CD14-positive monocyte (primary cell): ENCODE data around the gene KAT14. TPM values are rescaled to one million over a fixed set of nuclear protein-coding genes. Genes with fewer than 3 reads are reported as not detected.
"Not testable (repeated sequence)": the region's sequence is repeated elsewhere in the genome, so short reads cannot be mapped to it uniquely, and the experiment has no call there.

Experiments used
- DNase-seq, 3 donors: peaks; one replicate each; pipeline ENCODE4 v3.0.0-alpha.2; 2011 to 2022
- H2AFZ ChIP-seq: 2 replicates; pipeline ENCODE4 v1.6.0; 2012; ENCODE audit warnings: mild to moderate bottlenecking, low read depth, low read length, inconsistent platforms; ENCODE audit not compliant: insufficient read depth, poor library complexity, severe bottlenecking
- H3K27ac ChIP-seq, 2 donors: 1 replicate in 1 of 2; 2 replicates in 1 of 2; pipeline ENCODE4 v1.5.1; 2012 to 2013; ENCODE audit warnings: low read length in 2 of 2, control low read depth in 1 of 2, inconsistent platforms in 1 of 2, low read depth in 1 of 2, mild to moderate bottlenecking in 1 of 2
- H3K27me3 ChIP-seq, 2 donors: one replicate each; pipeline versions ENCODE4 v1.6.0 to v1.6.1; 2011 to 2013; ENCODE audit warnings: low read length in 2 of 2; ENCODE audit not compliant: control insufficient read depth in 2 of 2, insufficient read depth in 2 of 2
- H3K36me3 ChIP-seq, 2 donors: replicated peaks in 1 of 2; 1 replicate in 1 of 2; 2 replicates in 1 of 2; pipeline versions ENCODE4 v1.5.1 to v1.6.1; 2012 to 2013; ENCODE audit warnings: low read length in 2 of 2, control low read depth in 1 of 2, inconsistent platforms in 1 of 2, mild to moderate bottlenecking in 1 of 2; ENCODE audit not compliant: insufficient read depth in 2 of 2, control insufficient read depth in 1 of 2
- H3K4me1 ChIP-seq, 2 donors: 1 replicate in 1 of 2; 2 replicates in 1 of 2; pipeline versions ENCODE4 v1.5.1 to v1.6.1; 2012 to 2013; ENCODE audit warnings: low read length in 2 of 2, control low read depth in 1 of 2, inconsistent platforms in 1 of 2, mild to moderate bottlenecking in 1 of 2, moderate library complexity in 1 of 2; ENCODE audit not compliant: insufficient read depth in 2 of 2, control insufficient read depth in 1 of 2
- H3K4me2 ChIP-seq: replicated peaks from 2 replicates; pipeline ENCODE3; 2012; ENCODE audit warnings: low read length, moderate library complexity, mild to moderate bottlenecking; ENCODE audit not compliant: poor library complexity, severe bottlenecking; ENCODE audit errors: extremely low read depth
- H3K4me3 ChIP-seq, 3 experiments: fragments of 200-600 bp in 1 of 3; sonication (generic) in 1 of 3; replicated peaks in 1 of 3; 1 replicate in 2 of 3; 2 replicates in 1 of 3; pipeline ENCODE4 v1.5.1; 2011 to 2013; ENCODE audit warnings: low read length in 3 of 3, mild to moderate bottlenecking in 3 of 3, control low read depth in 2 of 3, low read depth in 2 of 3, inconsistent platforms in 1 of 3, moderate library complexity in 1 of 3
- H3K79me2 ChIP-seq: 2 replicates; pipeline ENCODE4 v1.6.0; 2012; ENCODE audit warnings: mild to moderate bottlenecking, control low read depth, inconsistent platforms, low read length, moderate library complexity; ENCODE audit not compliant: insufficient read depth
- H3K9ac ChIP-seq: 2 replicates; pipeline ENCODE4 v1.6.0; 2017; ENCODE audit warnings: low read length, mild to moderate bottlenecking; ENCODE audit not compliant: insufficient read depth, poor library complexity, severe bottlenecking
- H3K9me3 ChIP-seq, 2 donors: replicated peaks in 1 of 2; 1 replicate in 1 of 2; 2 replicates in 1 of 2; pipeline versions ENCODE4 v1.5.1 to v1.6.1; 2012 to 2013; ENCODE audit warnings: low read length in 2 of 2, control low read depth in 1 of 2; ENCODE audit not compliant: control insufficient read depth in 1 of 2, insufficient read depth in 1 of 2
- H4K20me1 ChIP-seq: 2 replicates; pipeline ENCODE4 v1.6.0; 2012; ENCODE audit warnings: mild to moderate bottlenecking, low read length, control low read depth, moderate library complexity; ENCODE audit not compliant: insufficient read depth
- H3K27ac Mint-ChIP-seq, 7 donors: one replicate each; pipeline ENCODE4 v1.8.0; 2020; ENCODE audit warnings: mild to moderate bottlenecking in 7 of 7, mixed read lengths in 7 of 7, moderate library complexity in 6 of 7, inconsistent platforms in 2 of 7
- H3K27me3 Mint-ChIP-seq, 3 donors: one replicate each; pipeline ENCODE4 v1.8.0; 2021 to 2022; ENCODE audit warnings: low read depth in 3 of 3, mild to moderate bottlenecking in 3 of 3, mixed read lengths in 3 of 3, moderate library complexity in 3 of 3, inconsistent platforms in 1 of 3
- H3K36me3 Mint-ChIP-seq, 2 donors: one replicate each; pipeline ENCODE4 v1.8.0; 2020; ENCODE audit warnings: mixed read lengths in 2 of 2, inconsistent platforms in 1 of 2, mild to moderate bottlenecking in 1 of 2
- H3K4me1 Mint-ChIP-seq: one replicate; pipeline ENCODE4 v1.8.0; 2020; ENCODE audit warnings: mild to moderate bottlenecking, mixed read lengths
- H3K4me3 Mint-ChIP-seq, 2 donors: one replicate each; pipeline ENCODE4 v1.8.0; 2020; ENCODE audit warnings: mild to moderate bottlenecking in 2 of 2, mixed read lengths in 2 of 2, moderate library complexity in 1 of 2
- H3K9me3 Mint-ChIP-seq, 7 donors: one replicate each; pipeline ENCODE4 v1.8.0; 2020 to 2022; ENCODE audit warnings: mixed read lengths in 7 of 7, mild to moderate bottlenecking in 6 of 7, moderate library complexity in 6 of 7, inconsistent platforms in 2 of 7
- CTCF ChIP-seq: fragments of 200-600 bp; IDR thresholded peaks from one replicate; pipeline ENCODE4 v1.8.0; 2022; ENCODE audit warnings: antibody characterized with exemption, mild to moderate bottlenecking
- WGBS: methylation state at CpG from one replicate; pipeline ENCODE4 v1.1.5; 2013; ENCODE audit warnings: missing lambda C conversion rate; ENCODE audit not compliant: insufficient coverage; 5-methylcytosine and 5-hydroxymethylcytosine counted together
- intact Hi-C, 2 donors: fragments of 100-400 bp; cut with micrococcal nuclease; formaldehyde crosslinking; loops; one replicate each; pipeline versions ENCODE4 v1.15.0 to v1.15.1; 2023
- polyA plus RNA-seq, 3 donors: library from polyadenylated mRNA; depleted of rRNA in 1 of 3; unstranded in 2 of 3; stranded (reverse) in 1 of 3; fragments of 300-500 nt in 2 of 3; fragments of >200 nt in 1 of 3; fragmentation: Illumina TruSeq in 2 of 3; gene quantifications; 1 replicate in 2 of 3; 2 replicates in 1 of 3; pipeline ENCODE4 v1.2.3, GENCODE V29; 2012 to 2021

KAT14 gene
- polyA plus RNA-seq, 3 donors, result 3.4 to 6.0 (median 5.7) TPM

- H4K20me1 ChIP-seq, result no peaks in the 10 kb centered on the region
- H3K4me2 ChIP-seq, result no peak overlapping the region
- 75% methylated on average over 1 of the region's 1 CpG for WGBS
- H3K9ac ChIP-seq, result no peak overlapping the region
- H2AFZ ChIP-seq, result no peak overlapping the region
- peaks cover 37 to 44% of the 10 kb centered on the region in 2 donors for H3K36me3 ChIP-seq
- TF ChIP-seq CTCF, result no peak
- Mint-ChIP-seq H3K27me3 (peaks cover 0 to 2% (median 0%) of the 10 kb centered on the region in 3 donors), H3K4me1 (no peaks in the 10 kb centered on the region), H3K36me3 (peaks cover 32 to 42% of the 10 kb centered on the region in 2 donors), H3K4me3 (no peak overlapping the region), H3K9me3 (peaks cover 0 to 11% (median 2%) of the 10 kb centered on the region in 7 donors), H3K27ac (peak overlapping the region in 2 of 7 donors; percentile 30 to 38)
- no peaks in the 10 kb centered on the region for H3K79me2 ChIP-seq
- no peaks in the 10 kb centered on the region for H3K4me1 ChIP-seq
- no peaks in the 10 kb centered on the region for H3K9me3 ChIP-seq
- intact Hi-C loops, result no loop called here
- no peaks in the 10 kb centered on the region for H3K27me3 ChIP-seq
- DNase-seq, result no peak
- no peak overlapping the region for H3K4me3 ChIP-seq
- H3K27ac ChIP-seq, result no peak overlapping the region
Measured at GRCh38 chr20:18191306-18191705, 53.6 kb downstream of the KAT14 start.

GRCh38 chr20:18194461-18194860 lies 56.8 kb downstream of the KAT14 start:
- intact Hi-C loops, H3K4me3 ChIP-seq, H3K27me3 ChIP-seq, H3K27ac ChIP-seq, H3K27ac Mint-ChIP-seq, H3K4me2 ChIP-seq, DNase-seq, H3K27me3 Mint-ChIP-seq, H3K4me3 Mint-ChIP-seq, H3K9ac ChIP-seq, H3K4me1 Mint-ChIP-seq, H3K9me3 ChIP-seq, H3K79me2 ChIP-seq, H3K4me1 ChIP-seq, H2AFZ ChIP-seq, H4K20me1 ChIP-seq: not testable (repeated sequence)
- Mint-ChIP-seq H3K9me3 (peaks cover 0 to 11% (median 2%) of the 10 kb centered on the region in 7 donors), H3K36me3 (peaks cover 12% of the 10 kb centered on the region in 2 donors)
- 95% methylated on average over 6 of the region's 35 CpGs for WGBS
- H3K36me3 ChIP-seq, result peaks cover 5 to 12% of the 10 kb centered on the region in 2 donors
